Pancreas (tissue), 10 donors: ENCODE measurements around the gene TRAF2. TPM values are rescaled to one million over a fixed set of nuclear protein-coding genes. Genes with fewer than 3 reads are reported as not detected.

Experiments used
- ATAC-seq, 4 donors: fragments of 200-7000 bp; cut with Tn5 transposase; one replicate each; pipeline versions ENCODE4 v1.8.0 to v1.9.1; 2020; ENCODE audit warnings: mild to moderate bottlenecking in 4 of 4, moderate library complexity in 4 of 4
- DNase-seq, 6 donors: peaks; one replicate each; pipeline ENCODE4 v3.0.0-alpha.2; 2020
- FAIRE-seq: peaks from 2 replicates; lab custom pipeline; 2012; peaks lifted over from hg19 to GRCh38; lab: Jason Lieb, UNC
- H3K27ac ChIP-seq, 4 donors: fragments of 200-600 bp; sonication (generic); 1 replicate in 3 of 4; 2 replicates in 1 of 4; pipeline versions ENCODE4 v1.5.0 to v1.8.0; 2020
- H3K27me3 ChIP-seq, 4 donors: fragments of 200-600 bp; one replicate each; pipeline ENCODE4 v1.8.0; 2021
- H3K36me3 ChIP-seq, 3 donors: fragments of 200-600 bp; sonication (generic) in 1 of 3; one replicate each; pipeline versions ENCODE4 v1.5.0 to v1.8.0; 2020 to 2021
- H3K4me1 ChIP-seq, 3 donors: fragments of 200-600 bp; one replicate each; pipeline ENCODE4 v1.8.0; 2021
- H3K4me3 ChIP-seq, 4 donors: fragments of 200-600 bp; sonication (generic) in 2 of 4; one replicate each; pipeline versions ENCODE4 v1.5.0 to v1.8.0; 2020 to 2021
- H3K9me3 ChIP-seq, 4 donors: fragments of 200-600 bp; one replicate each; pipeline ENCODE4 v1.8.0; 2021
- WGBS, 2 donors: extraction: QIAGEN DNeasy Blood & Tissue Kit; methylation state at CpG; one replicate each; pipeline ENCODE4 v1.1.7; 2013; 5-methylcytosine and 5-hydroxymethylcytosine counted together
- intact Hi-C, 3 donors: fragments of 100-400 bp; cut with DNase I; formaldehyde crosslinking; loops; one replicate each; pipeline versions ENCODE4 v1.11.1 to v1.14.2; 2022
- polyA plus RNA-seq, 2 donors: library from polyadenylated mRNA; stranded (reverse); fragments of 200-250 nt; gene quantifications; one replicate each; pipeline ENCODE4 v1.2.3, GENCODE V29; 2013
- total RNA-seq, 6 donors: library from RNA; stranded (reverse); fragmentation: NEBNext Ultra II Directional in 4 of 6; extraction: Animal tissue kit (Norgen Biotek cat#: 25700) in 4 of 6; gene quantifications; one replicate each; pipeline versions ENCODE4 v1.2.1 to v1.2.4, GENCODE V29; 2021 to 2023
- TF ChIP-seq, protein P1 (sequence below), 4 donors: fragments of 200-600 bp; sonication (generic) in 3 of 4; IDR thresholded peaks; one replicate each; pipeline versions ENCODE4 v1.5.0 to v1.8.0; 2021; ENCODE audit warnings: antibody characterized with exemption in 4 of 4
- donor health status: healthy with polysubstance abuse.
- donor health status: DM: no; HTN: no; CAD: no; lungs with moderate emphysema.
- donor health status: DM: no; HTN: no; CAD: no.
- donor health status: control.
- donor health status: control.
- donor health status: Bipolar disorder and iron deficiency.
- donor health status: DM: yes; HTN: yes; CAD: no.
- donor health status: DM: no; HTN: no; CAD: no.
- donor health status: DM: no; HTN: no; CAD: no.
- donor health status: DM: yes; HTN: yes; CAD: no.

TRAF2 gene
- total and polyA plus RNA-seq, 8 donors, result 4.8 to 14.4 (median 8.2) TPM

DNA sequence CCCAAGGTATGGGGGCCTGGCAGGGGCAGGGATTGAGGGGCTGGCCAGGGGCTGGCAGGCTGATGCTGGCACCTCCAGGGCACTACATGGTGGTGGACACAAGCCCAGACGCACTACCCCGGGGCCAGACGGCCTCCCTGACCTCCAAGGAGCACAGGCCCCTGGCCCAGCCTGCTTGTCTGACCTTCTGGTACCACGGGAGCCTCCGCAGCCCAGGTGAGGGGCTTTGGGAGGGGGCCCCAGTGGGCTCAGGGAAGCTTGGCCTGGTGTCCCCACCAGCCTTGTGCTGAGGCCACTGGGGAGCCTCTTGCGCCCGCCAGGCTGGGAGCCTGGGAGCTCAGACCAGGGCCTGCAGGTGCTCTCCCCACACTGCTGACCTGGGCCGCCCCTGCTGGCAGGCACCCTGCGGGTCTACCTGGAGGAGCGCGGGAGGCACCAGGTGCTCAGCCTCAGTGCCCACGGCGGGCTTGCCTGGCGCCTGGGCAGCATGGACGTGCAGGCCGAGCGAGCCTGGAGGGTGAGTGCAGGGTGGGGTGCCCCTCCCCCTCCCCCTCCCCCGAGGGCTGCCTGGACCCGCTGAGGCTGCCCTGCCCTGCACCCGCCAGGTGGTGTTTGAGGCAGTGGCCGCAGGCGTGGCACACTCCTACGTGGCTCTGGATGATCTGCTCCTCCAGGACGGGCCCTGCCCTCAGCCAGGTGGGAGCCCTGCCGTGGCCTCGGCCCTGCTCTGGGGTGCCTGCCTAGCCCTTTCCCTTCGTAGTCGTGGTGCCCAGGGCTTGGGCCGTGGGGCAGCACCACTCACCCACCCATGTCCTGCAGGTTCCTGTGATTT is 28.5 kb upstream of the TRAF2 start:
- Histone ChIP-seq H3K4me1 (peaks cover 26 to 31% (median 27%) of the 10 kb centered on the region in 3 donors), H3K36me3 (peaks cover 0 to 23% (median 15%) of the 10 kb centered on the region in 3 donors), H3K27ac (peak overlapping the region; percentile 53 to 76 (median 64)), H3K4me3 (no peak overlapping the region), H3K27me3 (no peaks in the 10 kb centered on the region), H3K9me3 (no peaks in the 10 kb centered on the region)
- peak; percentile 70 to 91 (median 84) for DNase-seq
- intact Hi-C loops, result no loop called here
- TF ChIP-seq, protein P1, sequence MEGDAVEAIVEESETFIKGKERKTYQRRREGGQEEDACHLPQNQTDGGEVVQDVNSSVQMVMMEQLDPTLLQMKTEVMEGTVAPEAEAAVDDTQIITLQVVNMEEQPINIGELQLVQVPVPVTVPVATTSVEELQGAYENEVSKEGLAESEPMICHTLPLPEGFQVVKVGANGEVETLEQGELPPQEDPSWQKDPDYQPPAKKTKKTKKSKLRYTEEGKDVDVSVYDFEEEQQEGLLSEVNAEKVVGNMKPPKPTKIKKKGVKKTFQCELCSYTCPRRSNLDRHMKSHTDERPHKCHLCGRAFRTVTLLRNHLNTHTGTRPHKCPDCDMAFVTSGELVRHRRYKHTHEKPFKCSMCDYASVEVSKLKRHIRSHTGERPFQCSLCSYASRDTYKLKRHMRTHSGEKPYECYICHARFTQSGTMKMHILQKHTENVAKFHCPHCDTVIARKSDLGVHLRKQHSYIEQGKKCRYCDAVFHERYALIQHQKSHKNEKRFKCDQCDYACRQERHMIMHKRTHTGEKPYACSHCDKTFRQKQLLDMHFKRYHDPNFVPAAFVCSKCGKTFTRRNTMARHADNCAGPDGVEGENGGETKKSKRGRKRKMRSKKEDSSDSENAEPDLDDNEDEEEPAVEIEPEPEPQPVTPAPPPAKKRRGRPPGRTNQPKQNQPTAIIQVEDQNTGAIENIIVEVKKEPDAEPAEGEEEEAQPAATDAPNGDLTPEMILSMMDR (IDR thresholded peaks at IDR 0.05), result no peak
- no peak for FAIRE-seq
- peak; percentile 43 to 68 (median 54) for ATAC-seq
- 40% methylated on average over 25 to 29 of the region's 29 CpGs for WGBS, 2 donors

DNA sequence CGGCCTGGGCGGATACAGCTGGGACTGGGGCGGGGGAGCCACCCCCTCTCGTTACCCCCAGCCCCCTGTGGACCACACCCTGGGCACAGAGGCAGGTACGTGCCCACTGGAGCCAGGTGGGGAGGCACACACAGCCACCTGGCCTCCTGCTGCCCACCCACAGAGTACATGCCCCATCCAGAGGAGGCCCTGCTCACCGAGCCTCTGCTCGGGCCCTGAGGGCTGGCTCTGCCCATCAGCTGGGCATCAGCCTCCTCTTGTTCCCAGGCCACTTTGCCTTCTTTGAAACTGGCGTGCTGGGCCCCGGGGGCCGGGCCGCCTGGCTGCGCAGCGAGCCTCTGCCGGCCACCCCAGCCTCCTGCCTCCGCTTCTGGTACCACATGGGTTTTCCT is 27.9 kb upstream of the TRAF2 start:
- Histone ChIP-seq H3K4me1 (peaks cover 26 to 31% (median 27%) of the 10 kb centered on the region in 3 donors), H3K36me3 (peaks cover 2 to 30% (median 22%) of the 10 kb centered on the region in 3 donors), H3K4me3 (no peak overlapping the region), H3K9me3 (no peaks in the 10 kb centered on the region), H3K27me3 (no peaks in the 10 kb centered on the region), H3K27ac (peak overlapping the region; percentile 53 to 76 (median 64))
- no peak for FAIRE-seq
- DNase-seq, result peak in 5 of 6 donors; percentile 19 to 79 (median 55)
- peak in 2 of 4 donors; percentile 2 to 3 for ATAC-seq
- intact Hi-C loops, result no loop called here
- 73 to 76% methylated on average over 15 of the region's 15 CpGs for WGBS, 2 donors
- TF ChIP-seq, protein P1 (IDR thresholded peaks at IDR 0.05), result no peak

DNA sequence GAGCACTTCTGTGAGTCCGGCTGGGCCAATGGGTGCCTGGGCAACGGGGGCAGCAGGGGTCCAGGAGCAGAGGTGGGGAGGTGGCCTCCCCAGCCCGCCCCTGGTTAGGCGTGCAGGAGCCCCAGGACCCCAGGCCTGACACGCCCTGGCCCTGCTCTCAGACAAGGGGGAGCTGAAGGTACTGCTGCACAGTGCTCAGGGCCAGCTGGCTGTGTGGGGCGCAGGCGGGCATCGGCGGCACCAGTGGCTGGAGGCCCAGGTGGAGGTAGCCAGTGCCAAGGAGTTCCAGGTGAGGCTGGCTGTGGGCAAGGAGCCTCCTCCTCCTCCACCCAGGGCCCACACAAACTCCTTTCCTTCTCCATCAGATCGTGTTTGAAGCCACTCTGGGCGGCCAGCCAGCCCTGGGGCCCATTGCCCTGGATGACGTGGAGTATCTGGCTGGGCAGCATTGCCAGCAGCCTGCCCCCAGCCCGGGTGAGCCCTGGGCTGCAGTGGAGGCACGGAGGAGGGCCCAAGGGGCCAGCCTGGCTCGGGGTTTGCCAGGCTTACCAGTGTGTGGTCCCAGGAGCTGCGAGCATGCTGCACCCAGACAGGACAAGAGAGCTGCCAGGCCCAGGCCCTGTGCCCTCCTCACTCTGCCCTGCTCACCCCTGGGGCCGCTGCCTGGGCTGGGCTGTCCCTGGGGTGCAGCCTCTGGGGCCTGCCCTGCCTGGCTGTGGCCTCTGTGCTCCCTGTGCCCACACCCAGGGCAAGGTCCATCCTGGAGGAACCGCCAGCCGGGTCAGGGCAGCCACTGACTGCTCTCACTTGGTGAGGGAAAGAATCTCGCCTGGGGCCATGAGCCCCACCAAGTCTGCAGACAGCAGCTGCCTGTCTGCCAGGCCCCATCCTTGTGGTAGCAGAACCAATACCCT is 27.2 kb upstream of the TRAF2 start:
- WGBS, 2 donors, result 26 to 27% methylated on average over 18 to 20 of the region's 20 CpGs
- no peaks in the 10 kb centered on the region for H3K27me3 ChIP-seq
- H3K4me3 ChIP-seq, result no peak overlapping the region
- no peak for FAIRE-seq
- peaks cover 26 to 34% (median 27%) of the 10 kb centered on the region in 3 donors for H3K4me1 ChIP-seq
- DNase-seq, result peak; percentile 87 to 96 (median 92)
- ATAC-seq, result peak; percentile 68 to 77 (median 74)
- intact Hi-C loops, result no loop called here
- TF ChIP-seq, protein P1 (IDR thresholded peaks at IDR 0.05), result no peak
- no peaks in the 10 kb centered on the region for H3K9me3 ChIP-seq
- H3K27ac ChIP-seq, result peak overlapping the region; percentile 53 to 76 (median 64)
- peaks cover 4 to 33% (median 24%) of the 10 kb centered on the region in 3 donors for H3K36me3 ChIP-seq

DNA sequence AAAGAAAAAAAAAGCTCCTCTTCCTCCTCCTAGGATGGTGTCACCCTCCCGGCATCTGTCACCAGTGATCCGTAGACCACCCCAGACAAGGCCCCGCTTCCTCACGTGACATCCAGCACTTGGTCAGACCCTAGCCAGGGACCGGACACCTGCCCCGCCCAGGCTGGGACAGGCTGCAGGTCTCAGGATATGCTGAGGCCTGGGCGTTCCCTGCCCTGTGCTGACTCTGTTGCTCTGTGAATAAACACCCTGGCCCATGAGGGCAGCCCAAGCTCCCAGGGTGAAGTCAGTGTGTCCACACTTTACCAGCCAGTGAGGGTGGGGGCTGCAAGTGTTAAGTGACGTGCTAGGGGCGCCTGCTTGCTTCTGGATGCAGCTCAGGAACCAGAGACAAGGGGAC is 25.8 kb upstream of the TRAF2 start:
- ATAC-seq, result no peak
- H3K27ac ChIP-seq, result no peak overlapping the region

More for the DNA sequence above, 25.8 kb upstream of the TRAF2 start:
- 91 to 95% methylated on average over 9 of the region's 9 CpGs for WGBS, 2 donors
- H3K27me3 ChIP-seq, result no peaks in the 10 kb centered on the region
- no peaks in the 10 kb centered on the region for H3K9me3 ChIP-seq
- H3K36me3 ChIP-seq, result peaks cover 4 to 33% (median 24%) of the 10 kb centered on the region in 3 donors
- DNase-seq, result peak in 4 of 6 donors; percentile 14 to 58 (median 50)
- H3K4me3 ChIP-seq, result no peak overlapping the region
- peaks cover 26 to 44% (median 31%) of the 10 kb centered on the region in 3 donors for H3K4me1 ChIP-seq
- no peak for FAIRE-seq
- TF ChIP-seq, protein P1 (IDR thresholded peaks at IDR 0.05), result no peak
- intact Hi-C loops, result no loop called here
